ENCODE results near the gene CTDSPL.

The CTDSPL gene

GRCh38 chr3:38005076-38006020 is 143.7 kb downstream of the CTDSPL start:
- FAIRE-seq: no peak
- TF ChIP-seq CTCF (IDR thresholded peaks at IDR 0.05; ENCODE audit: insufficient read depth, missing control alignments): no peak
- no peak for DNase-seq (ENCODE audit: insufficient read length, low spot score)

DNA sequence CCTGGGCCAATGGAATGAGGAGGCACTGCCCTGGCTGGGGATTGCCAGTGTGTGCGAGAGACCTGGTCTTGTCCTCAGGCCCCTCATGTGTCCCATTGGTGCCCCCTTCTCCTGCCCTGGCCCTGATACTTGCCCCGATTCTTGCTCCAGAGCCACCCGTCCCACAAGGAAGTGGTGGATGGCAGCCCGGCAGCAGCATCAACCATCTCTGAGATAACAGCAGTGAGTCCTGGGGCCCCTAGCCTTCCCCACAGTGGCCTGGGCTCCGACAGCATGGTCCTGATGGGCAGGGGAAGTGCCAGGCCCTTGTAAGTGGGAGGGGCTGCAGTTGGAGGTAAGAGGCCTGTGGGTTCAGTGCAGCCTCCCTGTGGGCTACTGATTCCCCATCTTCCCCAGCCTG is 144.4 kb downstream of the CTDSPL start:
- FAIRE-seq (no peak), DNase-seq (ENCODE audit: insufficient read length, low spot score) (no peak)
- no peak for TF ChIP-seq CTCF (IDR thresholded peaks at IDR 0.05; ENCODE audit: insufficient read depth, missing control alignments)

GRCh38 chr3:38006445-38006995 is 144.8 kb downstream of the CTDSPL start:
- TF ChIP-seq CTCF (IDR thresholded peaks at IDR 0.05; ENCODE audit: insufficient read depth, missing control alignments): no peak
- FAIRE-seq (no peak), DNase-seq (ENCODE audit: insufficient read length, low spot score) (no peak)

DNA sequence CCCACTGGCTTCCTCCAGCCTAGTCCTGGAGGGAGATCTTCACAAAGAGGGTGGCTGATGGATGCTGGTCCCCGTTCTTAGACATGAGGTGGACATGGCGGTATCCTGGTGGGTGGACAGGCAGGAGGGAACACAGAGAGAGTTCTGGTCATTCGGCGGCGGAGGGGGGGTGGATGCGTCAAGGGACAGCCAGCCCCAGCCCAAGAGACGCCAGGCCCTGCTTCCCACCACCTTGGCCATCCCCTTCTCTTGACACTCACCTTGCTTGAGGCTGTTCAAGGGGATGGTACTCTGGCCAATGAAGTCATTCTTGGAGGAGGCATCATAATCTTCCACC is 146.0 kb downstream of the CTDSPL start:
- FAIRE-seq: no peak
- no peak for DNase-seq (ENCODE audit: insufficient read length, low spot score)
- no peak for TF ChIP-seq CTCF (IDR thresholded peaks at IDR 0.05; ENCODE audit: insufficient read depth, missing control alignments)

- FAIRE-seq: no peak
Measured at GRCh38 chr3:38008191-38008701, 146.6 kb downstream of the CTDSPL start.

GRCh38 chr3:38008971-38009580 is 147.4 kb downstream of the CTDSPL start:
- FAIRE-seq (no peak), DNase-seq (ENCODE audit: insufficient read length, low spot score) (no peak)
- TF ChIP-seq CTCF (IDR thresholded peaks at IDR 0.05; ENCODE audit: insufficient read depth, missing control alignments): no peak

More at GRCh38 chr3:38008191-38008701, 146.6 kb downstream of the CTDSPL start:
- no peak for DNase-seq (ENCODE audit: insufficient read length, low spot score)
- TF ChIP-seq CTCF (IDR thresholded peaks at IDR 0.05; ENCODE audit: insufficient read depth, missing control alignments): no peak
